CD4-positive, alpha-beta T cell treated with Interleukin-4 for 4 hours (primary cell): ENCODE data around the gene MGA.

Experiments
- DNase-seq: peaks from one replicate; pipeline ENCODE4 v3.0.0-alpha.2; 2020

MGA gene

DNA sequence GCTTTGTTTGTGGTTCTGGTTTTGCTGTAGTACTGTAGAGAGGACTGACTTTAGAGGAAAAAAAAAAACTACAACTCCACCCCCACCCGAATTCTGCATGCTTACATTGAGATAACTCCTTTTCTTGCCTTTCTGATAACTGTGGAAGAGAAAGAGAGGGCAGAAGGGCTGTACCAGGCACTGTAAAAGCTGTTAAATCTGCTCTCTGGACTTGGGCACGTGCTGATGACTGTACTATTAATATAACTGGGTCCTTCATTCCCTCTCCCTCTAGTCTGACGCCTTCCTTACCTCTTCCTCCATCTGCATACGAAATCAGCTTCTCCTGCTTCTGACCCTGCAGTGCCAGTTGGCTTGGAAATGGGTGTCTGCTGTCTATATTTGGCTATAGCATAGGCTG lies 129.0 kb downstream of the MGA start:
- DNase-seq, result no peak

DNA sequence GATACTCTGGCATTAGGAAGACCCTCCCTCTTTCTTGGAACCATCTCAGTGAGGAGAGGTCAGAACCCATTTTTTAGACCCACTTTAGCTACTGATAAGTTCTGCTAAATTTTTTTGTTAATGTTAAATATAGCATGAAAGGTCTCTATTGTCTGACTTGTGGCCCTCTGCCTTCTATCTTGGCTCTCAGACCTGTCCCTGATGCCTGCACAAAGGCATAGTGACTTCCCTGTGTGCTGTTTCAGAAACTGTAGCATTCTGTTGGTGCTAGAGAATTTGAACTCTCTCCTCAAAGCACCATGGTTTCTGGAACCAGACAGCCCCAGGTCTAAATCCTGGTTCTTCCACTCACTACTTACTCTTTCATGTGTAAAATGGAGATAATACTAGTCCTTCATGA lies 129.5 kb downstream of the MGA start:
- DNase-seq, result no peak

DNA sequence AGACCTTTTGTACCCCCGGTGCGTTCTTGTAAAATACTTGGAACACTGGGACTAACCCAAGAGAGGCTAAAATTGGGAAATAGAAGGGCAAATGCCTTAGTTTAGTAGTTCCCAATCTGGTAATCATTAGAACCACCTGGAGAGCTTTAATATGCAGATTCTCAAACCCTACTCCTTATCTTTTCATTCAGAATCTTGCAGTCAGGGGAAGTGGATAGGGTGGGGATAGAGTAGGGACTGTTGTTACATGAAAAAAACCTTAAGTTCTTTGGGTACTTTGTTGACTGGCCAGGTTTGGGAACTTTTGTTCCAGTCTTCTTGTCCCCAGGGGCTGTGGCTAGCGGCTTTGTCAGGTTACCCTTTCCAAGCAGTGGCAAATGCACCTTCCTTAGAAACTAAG lies 130.0 kb downstream of the MGA start:
- DNase-seq, result no peak

DNA sequence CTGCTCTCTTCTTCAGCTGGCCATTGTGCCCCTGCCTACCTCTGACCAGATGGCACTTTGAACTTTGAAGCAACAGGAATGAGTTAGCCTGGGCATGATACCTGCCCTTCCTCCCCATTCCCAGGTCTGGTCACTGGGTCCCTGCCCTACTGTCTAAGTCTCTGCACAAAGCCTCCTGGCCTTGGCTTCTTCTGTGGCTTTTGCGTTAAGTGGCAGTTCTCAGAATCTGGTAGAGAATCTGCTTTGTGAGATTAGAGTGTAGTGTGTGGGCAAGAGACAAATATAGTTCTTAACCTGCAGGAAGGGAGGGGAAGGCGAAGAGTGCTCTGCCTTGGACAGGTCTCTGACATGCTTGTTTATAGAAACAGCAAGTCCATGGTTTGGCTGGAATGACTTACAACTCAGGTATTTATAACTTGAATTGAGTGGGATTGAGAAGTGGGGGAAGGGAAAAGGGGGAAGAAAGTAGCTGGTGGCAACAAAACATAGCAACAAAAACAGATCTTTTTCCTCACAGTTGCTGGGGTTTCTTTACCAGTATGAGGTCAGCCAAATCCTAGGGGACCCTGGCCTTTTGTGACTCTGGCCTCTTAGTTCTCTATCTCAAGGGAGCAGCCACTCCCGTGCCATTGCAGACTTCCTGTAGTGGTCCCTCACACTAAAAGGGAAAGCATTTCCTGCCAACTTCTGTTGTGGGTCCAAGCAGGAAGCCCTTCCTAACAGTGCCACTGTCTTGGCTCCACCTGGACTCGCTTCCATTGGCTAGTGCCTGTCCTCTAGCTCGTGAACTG lies 130.7 kb downstream of the MGA start:
- no peak for DNase-seq

DNA sequence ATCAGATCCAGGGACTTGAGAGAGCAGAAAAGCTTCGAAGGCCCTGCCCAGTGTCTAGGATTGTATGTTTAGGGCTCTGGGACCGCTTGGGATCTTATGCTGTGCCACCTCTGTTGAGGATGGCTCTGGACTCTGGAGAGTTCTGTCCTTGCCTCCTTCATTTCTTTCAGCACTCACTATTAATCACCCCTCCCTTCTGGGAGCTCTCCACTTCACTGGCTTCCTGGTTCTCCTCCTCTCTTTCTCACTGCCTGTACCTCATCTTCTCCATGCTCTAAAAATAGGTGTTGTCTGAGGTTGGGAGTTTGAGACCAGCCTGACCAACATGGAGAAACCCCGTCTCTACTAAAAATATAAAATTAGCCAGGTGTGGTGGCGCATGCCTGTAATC lies 131.3 kb downstream of the MGA start:
- DNase-seq, result no peak

DNA sequence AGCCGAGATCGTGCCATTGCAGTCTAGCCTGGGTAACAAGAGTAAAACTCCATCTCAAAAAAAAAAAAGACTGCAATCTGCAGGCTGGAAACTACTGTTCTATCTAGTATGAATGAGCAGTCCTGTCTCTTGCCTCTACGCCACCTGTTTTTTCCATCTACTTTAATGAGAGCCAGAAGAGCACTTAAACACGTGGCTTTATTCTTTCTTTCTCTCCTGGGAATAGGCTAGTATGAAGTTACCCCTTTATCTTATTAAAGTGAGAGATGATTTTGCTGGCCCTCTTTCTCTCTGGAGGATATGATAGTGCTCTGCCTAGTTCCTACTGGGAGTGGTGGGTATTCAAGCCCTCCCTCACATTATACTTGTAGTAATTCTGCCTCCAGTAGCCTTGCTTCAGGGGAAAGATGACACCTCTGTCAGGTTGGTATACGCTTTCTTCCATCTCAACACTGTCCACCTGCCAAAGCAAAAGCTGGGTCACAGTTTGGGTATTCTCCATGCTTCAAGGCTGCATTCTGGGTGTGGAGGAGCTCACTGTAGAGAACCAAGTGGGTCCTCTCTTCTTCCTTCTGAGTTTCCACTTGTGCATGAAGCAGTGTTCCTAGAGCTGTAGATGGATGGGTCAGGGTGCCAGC lies 131.9 kb downstream of the MGA start:
- DNase-seq, result no peak

DNA sequence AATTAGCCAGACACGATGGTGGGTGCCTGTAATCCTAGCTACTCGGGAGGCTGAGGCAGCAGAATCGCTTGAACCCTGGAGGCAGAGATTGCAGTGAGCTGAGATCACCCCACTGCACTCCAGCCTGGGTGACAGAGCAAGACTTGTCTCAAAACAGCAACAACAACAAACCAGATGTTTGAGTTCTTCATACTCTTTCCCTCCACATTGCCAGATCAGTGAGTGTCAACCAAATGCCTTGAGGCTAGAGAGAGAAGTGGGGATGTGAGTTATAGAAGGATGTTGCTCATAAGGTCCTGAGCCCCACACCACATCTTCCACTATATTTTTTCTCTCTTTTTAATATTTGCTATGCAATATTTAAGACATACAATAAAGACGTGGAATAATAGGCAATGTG lies 133.9 kb downstream of the MGA start:
- DNase-seq, result no peak

DNA sequence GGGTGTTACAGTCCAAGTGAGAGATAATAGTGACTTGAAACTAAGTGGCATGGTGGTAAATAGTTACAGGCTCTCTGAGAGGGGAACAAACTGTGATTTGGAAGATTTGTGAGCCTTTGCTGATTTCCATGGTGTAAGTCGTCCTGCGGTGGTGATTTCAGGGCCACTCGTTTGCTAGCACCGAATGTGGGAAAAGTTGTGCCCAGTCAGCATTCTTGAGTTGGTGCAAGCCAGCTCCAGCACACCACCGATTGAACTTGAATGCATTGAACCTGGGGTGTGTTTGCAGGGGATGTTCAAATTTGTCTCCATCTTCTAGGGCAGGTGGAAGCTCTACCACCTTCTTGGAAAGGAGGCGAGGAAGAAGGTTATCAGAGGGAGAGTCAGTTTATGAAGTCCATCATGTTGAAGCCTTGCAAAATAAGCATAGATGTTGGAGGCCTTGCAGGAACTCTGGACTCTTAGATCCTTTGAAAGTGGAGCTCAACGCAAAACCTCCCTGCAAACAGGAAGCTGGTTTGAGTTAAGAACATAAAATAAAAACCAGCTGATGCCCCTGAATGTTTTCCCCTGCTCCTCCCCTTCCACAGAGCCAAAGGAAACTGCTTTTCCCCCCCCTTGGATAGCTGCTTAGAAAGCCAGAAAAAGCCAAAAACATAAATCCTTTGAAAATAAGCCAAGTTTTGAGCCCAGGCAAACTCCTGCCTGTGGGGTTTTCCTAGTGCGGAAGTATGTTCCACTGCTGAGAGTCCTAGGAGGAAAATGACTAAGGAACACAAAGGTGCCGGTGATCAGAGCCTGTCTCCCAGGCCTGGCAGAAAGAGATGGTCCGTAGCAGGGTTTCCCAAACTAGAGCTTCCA lies 136.0 kb downstream of the MGA start:
- no peak for DNase-seq

DNA sequence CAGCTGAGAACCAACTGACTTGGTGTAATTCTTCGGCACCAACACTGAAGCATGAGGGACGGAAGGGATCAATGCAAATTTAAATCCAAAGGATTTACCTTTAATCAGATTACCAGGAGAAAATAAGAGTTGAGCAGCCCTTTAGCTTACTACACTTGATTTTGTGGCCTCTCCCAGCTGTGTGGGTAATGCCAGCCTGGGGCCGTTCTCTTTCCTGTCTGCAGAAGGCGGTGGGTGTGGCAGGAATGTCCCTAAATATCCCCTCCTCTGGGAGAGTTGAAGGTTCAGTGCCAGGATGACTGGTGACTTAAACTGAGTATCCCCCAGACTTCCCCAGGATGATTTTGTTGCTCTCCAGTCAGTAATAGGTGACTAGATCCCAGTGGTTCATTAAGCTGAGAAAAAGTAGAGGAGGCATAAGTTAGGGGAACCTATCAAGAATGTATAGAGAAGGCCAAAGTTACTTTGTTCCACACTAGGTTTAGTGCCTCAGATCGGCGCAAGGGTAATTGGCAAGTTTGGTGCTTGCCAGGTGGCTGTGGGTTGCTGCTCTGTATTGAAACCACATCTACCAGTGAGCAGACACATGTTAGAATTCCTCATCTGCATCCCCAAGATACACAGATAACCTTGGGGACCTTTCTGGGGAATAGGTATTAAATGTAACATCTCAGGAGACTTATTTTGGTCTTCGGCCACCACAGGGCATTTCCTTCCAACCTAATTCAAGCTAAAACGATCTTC lies 137.2 kb downstream of the MGA start:
- DNase-seq, result no peak

DNA sequence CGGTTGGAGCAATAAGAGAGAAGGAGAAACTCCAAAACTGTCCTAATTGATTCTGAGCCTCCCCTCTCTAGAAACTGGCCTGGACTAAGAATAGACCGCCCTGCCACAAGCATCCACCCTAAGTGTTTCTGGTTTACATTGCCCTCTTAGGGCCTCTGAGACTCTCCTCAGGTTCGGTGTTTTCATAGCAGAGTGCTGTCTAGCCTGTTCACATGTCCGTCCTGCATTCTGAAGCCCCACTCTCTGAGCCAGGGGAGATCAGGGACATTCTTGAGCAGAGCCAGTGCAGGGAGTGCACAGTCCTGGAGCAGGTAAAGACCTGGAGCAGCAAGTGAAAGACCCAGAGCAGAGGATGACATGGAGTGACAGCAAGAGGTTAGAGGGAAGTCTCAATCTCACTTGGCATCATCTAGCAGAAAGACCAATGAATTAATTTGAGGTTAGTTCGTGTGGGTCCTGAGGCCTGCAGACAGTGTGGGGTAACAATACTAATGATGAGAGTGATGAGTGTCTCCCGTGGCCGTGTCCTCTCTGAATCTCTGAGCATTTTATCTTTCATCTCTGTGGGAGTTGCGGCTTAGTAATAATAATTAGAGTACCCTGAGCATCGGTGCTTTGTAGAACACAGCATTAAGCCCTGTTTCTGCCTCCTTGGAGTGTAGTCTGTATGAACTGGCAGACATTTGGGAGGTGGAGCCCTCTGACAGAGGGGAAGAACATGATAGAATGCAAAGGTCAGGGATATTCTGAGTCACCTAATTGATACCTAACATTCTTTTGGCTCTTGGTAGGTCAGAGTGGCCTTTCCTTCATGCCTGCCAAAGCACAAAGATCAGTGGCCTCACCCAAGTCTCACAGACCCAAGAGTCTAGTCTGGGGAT lies 138.6 kb downstream of the MGA start:
- no peak for DNase-seq

DNA sequence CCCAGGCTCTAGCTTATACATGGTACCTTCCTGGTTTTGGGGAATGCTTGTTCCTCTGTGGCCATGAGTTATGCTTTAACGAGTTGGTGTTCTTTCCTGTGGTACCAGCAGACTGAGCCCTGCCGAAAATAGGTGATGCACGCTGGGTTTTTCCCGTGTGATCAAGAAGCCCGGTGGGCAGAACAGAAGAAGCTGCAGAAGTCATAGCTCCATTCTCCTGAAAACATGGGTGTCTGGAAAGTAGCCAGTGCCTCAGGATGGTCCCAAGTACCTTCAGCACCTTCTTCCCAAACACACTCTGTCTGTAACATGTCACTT lies 139.2 kb downstream of the MGA start:
- no peak for DNase-seq

DNA sequence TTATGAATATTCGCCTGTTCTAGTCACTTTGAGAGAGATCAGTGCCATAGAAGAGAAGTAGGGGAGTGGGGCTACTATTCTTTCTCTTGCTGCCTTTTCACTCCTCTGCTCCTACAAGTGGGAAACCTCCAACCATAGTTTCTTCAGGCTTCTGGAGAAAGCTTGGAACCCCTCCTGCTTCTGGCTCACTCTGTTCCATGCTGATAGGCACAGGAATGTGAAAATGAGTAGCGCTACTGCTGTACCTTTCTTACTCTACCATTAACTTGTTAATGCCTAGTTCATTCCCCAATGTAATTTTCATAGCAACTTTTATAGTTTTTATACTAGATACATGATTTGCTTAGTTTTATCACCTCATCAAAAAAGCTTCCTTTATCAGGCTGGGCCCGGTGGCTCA lies 141.0 kb downstream of the MGA start:
- DNase-seq, result no peak

DNA sequence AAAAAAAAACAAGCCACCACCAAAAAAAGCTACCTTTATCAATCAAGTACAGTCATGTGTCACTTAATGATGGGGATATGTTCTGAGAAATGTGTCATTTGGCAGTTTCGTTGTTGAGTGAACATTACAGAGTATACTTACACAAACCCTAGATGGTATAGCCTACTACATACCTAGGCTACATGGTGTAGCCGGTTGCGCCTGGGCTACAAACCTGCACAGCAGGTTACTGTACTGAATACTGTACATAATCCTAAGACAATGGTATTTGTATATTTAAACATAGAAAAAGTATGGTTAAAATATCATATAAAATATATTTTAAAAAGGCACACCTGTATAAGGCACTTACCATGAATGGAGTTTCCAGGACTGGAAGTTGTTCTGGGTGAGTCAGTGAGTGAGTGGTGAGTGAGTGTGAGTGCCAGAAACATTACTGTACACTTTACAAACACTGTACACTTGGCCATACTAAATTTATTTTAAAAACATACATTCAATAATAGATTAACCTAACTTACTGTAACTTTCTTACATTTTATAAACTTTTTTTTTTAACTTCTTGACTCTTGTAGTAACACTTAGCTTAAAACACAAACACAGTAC lies 141.7 kb downstream of the MGA start:
- no peak for DNase-seq

DNA sequence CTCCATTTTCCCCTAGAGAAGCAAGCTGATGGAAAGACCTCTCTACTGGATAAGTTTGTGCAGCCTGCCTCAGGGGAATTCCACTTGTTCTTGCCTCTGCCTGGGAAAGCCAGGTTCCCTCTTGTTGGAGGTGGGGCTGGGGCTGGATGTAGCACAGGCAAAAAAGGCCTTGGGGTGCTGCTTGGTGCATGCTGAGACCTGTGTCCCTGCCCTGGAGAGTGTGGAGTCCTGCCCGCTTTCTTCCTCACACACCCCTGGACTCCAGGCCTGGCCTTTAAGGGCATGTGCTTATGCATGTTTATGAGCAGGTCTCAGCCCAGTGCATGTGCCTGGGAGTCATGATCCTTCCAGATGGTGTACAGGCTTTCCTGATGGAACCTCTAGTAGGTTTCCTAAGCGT lies 144.2 kb downstream of the MGA start:
- no peak for DNase-seq

DNA sequence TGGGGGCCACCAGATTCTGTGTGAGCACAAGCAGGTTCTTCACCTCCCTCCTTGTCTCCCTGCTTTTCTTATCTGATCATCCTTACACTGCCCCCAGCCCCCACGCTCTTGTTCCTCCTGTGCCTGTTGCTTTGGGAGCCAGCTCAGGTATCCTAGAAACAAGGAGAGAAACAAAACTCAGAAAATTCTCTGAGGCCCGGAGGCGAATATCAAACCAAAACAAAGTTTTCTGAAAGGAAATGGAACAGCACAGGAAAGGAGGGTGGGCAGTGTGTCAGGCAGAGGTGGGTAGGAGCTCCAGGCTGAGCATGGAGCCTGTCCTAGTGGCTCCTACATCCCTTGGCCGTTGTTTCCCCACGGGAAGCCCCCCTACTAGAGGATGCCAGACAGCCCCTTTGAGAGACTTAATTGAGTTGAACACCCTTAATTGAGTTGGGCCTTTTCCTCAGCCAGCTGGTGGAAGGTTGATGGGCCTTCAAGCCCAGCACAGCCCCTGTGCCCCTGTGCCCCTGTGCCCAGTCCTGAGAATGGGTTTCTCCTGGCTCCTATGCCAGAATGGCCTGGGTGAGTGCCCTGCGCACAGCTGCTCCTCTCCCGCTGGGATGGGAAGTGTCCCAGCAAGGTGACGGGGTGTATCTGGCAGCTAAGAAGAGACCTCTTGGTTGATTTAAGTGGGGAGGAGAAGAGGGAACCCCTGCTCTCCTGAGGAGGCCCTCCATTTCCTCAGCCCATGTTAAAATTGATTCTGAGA lies 144.9 kb downstream of the MGA start:
- no peak for DNase-seq

DNA sequence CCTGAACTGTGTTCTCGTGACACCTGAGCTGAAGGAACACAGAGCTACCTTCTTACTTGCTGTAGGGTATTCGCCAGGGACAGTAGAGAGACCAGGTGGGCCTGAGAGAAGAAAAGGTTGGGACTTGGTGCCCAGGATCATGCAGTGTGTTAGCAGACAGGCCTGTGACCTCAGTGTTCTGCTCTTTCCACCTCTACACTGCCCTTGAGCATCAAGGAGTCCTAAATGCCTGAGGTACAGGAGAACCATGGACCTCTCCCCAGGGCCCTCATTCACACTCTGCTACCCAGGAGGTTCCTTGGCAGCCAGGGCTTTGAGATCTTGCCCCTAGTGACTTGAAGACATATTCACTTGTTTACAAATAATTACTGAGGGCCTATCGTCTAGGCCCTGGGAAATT lies 145.5 kb downstream of the MGA start:
- DNase-seq, result no peak

DNA sequence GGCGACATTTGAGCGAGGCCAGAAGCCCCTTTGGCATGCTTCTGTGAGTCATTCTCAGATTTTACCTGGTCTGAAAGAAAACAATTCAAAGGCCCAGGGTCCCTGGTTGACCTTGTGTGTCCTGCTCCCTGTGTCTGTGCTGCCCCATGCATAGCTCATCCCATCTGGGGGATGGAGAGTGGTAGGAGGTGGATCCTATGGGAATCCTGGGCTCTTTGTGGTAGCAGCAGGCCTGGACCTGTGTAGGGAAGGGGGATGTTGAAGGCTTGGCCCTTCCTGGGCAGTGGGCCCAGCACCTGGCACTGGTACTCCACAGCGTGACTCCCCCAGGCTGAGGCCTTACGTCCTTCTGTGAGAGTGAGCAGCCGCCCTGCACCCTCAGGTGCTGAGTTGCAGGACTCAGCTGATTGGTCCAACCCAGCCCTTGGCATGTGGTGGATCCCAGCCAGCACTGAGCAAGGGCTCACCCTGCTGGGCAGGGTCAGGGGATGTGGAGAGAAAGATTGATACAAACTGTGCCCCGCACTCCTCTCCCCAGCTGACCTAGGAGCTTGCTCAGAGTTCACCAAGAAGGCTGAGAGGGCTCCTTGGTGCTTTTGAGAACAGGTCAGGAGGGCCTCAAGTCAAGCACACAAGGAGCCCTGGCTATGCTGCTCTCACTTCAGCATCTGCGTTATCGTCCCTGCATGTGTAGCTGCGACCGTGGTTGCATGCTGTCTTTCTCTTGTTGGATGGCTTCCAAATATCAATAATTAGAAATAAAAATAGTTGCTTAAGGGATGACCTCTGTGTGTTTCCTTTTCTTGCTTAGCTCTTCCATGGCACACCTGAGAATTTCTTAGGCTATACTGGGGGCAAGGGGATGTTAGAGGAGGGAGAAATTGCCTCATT lies 146.3 kb downstream of the MGA start:
- no peak for DNase-seq

DNA sequence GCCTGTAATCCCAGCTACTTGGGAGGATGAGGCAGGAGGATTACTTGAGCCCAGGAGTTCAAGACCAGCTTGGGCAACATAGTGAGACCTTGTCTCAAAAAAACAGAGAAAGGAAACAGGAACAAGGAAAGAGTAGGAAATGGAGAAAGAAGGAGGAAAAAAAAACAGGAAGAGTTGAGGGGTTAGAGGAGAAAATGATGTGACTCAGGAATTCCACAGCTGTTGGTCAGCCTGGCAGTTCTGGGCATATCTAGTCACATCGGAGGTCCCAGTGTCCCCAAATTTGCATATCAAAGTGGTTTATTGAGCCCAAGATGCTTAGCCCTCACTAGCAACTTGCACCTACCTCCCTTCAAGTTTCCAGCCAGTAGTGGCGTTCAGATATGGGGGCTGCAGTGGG lies 148.9 kb downstream of the MGA start:
- no peak for DNase-seq

DNA sequence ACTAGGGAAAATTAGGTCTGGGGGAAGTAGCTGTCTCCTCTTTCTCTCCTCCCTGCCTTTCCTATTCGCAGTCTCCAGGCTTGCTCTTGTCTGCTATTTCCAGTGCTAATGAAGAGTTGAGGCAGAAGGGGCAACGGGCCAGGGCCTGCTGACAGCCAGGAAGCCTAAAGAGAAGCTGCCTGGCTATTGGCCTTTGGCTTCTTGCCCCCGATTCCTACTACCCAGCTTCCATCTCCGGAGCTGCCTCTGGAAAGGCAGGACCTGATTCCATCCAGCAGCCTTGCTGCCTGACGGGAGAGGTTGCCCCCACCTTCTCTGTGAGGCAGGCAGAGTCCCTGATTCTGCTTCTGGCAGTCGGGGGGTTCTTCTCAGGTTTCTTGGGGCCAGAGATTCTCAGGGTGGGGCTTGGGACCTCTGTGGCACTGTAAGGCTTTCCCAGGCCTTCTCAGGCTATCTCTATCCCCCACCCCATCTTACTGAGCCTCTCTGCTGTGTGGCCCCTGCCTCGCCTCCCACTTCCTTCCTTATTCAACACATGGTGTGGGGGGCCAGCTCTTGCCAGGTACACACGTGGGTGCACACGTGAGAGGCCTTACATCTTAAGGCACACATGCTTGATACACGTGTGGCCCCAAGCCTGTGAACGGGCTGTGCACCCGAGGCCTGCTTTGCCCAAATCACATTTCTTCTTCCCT lies 149.5 kb downstream of the MGA start:
- DNase-seq, result no peak
